DMS 273 treated with DMSO at 0.1 percent for 48 hours (cell line): ENCODE results near the gene ITGB1.
"Not testable (repeated sequence)": the region's sequence is repeated elsewhere in the genome, so short reads cannot be mapped to it uniquely, and the experiment has no call there.

Source experiments
- DNase-seq: peaks from one replicate; lab custom pipeline; 2025; lab: John Stamatoyannopoulos, UW

Gene ITGB1

DNA sequence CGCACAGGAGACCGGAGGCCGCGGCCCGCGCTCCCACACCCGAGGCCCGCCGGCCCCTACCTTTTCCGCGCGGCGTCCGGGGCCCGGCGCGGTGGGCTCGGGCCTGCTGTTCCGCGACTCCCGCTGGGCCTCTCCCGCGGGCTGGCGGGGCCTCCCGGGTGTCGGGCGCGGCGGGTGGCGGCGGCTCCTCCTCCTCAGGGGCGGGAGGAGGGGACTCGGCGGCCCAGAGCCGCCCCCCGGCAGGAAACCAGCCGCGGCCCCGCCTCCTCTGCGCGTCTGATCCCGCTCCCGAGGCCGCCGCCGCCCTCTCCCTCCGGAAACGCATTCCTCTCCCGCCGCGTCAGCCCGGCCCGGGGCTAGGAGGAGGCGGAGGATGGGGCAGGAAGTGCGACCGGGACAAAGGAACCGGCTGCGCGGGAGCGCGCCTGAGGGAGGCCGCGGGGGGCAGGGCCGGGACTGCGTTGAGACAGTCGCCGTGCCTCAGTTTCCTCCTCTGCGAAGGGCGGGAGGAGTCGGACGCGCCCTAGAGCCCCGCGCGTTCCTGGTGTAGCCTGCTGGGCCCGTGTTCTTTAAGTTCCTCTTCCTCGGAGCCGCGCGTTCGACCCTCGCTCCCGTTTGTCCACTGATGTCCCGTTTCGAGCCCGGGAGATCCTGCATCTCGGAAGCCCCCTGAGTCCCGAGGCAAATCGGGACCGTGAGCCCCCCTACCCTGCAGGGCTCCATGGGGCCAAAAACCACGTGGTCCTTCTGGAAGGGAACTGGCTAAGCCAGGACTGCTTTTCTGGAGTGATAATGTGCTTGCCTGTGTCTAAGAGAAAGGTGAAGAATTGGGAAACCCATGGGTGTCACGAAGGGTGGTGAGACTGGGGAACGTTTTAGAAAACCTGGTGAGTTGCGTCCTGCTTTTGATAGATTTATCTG lies at the start of gene ITGB1:
Gene ITGB1, minus strand, starts transcription at position 146 of the 921 bp plus-strand sequence. CDS start 22,672 bp downstream, outside the sequence.
- peak; percentile 48 for DNase-seq

DNA sequence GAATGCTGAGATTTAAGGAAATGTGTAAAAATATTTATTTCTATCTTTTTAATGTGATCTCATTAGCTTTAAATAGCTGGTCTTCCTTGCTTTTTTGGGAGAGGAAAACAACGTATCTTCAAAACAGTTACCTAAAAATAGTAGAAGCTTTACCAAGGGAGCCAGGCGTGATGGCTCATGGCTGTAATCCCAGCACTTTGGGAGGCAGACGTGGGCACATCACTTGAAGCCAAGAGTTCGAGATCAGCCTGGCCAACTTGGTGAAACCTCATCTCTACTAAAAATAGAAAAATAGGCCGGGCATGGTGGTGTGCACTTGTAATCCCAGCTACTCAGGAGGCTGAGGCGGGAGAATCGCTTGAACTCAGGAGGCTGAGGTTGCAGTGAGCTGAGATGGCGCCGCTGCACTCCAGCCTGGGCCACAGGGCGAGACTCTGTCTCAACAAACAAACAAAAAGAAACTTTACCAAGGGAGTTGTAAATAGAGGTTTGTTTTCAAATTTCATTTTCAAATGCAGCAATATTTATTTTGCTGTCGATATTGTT lies 48.4 kb upstream of the ITGB1 start:
- no peak for DNase-seq

DNA sequence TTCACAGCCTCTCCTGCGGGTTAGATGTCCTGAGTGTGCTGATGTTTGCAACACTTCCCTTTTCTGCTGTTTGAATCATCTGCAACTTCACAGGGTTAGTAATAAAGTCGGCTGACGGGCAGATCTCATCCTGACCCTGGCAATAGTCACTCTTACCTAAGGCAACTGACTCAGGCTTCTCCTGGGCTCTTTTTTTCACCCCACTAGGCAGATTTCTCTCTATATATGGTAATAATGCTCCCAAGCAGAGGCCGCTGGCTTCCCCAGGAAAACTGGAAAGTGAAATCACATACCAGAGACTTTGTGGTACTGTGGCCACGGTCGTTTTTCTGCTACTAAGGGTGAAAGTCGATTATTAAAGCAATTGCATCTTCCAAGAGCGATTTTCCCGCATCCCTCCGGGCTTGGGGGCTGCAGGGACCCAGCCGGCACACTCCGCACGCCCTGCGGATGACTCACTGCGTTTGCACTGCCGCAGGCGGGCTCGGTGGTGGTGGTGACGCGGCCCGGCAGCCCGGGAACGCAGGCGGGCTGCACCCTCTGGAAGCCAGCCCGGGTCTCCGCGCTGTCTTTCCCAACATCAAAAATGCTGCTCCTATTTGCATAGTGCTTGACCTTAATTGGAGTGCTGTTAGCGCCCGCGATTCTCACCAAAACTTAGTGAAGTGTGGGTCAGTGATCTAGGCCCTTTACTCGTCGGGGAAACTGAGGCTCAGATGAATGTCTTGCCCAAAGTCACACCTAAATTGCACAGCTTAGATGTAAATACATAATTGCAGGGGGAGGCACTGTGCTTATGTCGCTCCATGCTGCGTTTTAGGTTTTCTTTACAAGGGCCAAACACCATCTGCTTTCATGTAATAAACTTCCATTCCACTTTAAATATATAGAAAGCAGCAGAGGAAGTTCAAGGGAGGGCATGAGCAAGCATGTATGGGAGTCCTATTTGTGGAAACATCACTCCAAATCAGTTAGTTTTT lies 47.6 kb upstream of the ITGB1 start:
- peak; percentile 72 for DNase-seq

DNA sequence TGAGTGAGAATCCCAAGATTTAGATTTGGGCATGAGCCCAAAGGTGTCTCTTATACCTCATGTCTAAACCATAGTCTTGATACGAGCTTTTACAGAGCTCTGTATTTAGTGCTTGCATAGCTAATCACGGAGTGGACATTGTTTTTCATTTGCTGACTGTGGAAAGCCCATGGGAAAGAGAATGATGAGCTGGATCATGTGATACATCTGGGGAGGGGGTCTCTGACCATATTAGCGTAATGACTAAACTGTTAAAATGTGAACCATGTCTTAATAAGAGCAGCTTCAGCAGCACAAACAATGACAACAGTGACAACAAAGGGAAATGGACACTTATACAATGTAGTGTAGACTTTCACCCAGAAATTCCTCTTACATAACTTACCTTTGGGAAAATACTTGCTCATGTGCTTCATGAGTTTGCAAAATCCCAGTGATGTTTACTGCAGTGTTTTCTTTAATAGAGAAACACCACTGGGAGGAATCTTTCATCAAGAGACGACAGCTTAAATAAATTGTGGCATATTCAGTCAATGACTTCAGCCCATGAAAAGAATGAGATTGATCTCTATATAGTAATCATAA lies 44.0 kb upstream of the ITGB1 start:
- no peak for DNase-seq

DNA sequence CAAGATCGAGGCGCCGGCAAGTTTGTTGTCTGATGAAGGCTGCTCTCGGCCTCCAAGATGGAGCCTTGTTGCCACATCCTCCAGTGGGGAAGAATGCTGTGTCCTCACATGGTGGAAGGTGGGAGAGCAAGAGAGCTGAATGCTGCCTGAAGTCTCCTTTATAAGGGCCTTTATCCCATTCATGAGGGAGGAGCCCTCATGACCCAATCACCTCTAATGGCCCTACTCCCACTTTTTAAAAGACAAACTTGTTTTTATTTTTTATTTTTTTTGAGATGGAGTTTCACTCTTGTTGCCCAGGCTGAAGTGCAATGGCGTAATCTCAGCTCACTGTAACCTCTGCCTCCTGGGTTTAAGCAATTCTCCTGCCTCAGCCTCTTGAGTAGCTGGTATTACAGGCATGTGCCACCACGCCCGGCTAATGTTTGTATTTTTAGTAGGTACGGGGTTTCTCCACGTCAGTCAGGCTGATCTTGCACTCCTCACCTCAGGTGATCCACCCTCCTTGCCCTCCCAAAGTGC lies 40.1 kb upstream of the ITGB1 start:
- DNase-seq, result not testable (repeated sequence)

DNA sequence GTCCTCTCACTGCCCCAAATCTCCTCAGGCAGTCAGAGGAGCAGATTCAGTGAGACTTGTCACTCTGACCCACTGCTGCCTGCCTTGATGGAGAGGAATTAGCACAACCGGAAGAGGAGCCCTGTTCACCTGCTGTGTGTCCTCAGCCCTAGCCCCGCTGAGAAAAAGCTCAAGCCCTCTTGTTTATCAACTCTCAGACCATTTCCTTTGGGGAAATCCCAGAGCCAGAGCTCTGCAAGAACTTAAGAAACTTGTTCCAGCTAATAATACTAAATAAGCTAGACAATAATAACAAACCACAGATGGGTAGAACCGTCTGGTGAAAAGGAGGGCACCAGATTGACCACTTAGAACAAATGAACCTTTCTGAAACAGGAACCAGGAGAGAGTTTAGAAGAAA lies 37.7 kb upstream of the ITGB1 start:
- no peak for DNase-seq

DNA sequence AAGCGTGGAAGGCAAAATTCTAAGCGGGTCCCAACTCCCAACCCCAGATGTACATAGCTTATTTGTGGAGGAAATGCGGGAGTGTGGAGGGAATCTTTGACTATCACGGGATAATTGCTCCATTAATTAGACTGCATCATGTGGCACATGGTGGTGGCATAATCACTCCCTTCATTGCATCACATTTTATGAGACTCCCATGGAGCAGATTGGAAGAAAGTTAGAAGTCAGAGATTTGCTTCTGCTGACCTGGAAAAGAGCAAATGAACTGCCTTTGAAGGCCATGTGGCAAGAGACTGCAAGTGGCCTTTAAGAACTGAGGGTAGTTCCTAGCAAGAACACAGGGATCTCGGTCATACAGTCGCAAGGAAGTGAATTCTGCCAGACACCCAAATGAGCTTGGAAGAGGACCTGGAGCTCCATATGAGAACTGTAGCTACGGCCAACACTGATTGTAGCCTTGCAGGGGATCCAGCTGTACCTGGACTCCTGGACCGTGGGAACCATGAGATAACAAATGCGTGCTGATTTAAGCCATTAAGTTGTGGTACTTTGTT lies 37.1 kb upstream of the ITGB1 start:
- DNase-seq, result no peak

GRCh38 chr10:32994632-32995031 lies 36.6 kb upstream of the ITGB1 start:
- not testable (repeated sequence) for DNase-seq

DNA sequence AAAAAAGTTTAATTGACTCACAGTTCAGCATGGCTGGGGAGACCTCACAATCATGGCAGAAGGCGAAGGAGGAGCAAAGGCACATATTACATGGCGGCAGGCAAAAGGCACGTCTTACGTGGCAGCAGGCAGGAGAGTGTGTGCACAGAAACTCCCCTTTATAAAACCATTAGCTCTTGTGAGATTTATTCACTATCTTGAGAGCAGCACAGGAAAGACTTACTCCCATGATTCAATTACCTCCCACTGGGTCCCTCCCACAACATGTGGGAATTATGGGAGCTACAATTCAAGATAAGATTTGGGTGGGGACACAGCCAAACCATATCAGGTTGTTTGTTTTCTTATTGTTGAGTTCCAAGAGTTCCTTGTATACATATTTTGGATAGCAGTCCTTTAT lies 34.3 kb upstream of the ITGB1 start:
- not testable (repeated sequence) for DNase-seq

DNA sequence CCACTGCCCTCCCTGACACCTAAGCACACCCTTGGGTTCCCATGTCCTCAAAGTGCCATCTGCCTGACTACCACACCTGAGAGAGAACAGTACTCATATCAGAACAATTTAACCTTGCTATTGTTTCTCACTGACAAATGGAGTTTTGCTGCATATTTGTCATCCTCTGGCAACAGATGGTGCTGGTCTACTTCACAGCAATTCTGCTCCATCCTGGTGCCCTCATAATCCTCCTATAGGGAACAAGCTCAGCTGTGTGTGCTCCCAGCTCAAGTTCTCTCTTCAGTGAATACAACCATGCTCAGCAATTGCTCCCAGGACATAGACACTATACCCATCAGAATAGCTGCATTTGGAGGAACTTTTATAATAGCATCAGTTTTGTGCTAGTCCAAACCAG lies 32.8 kb upstream of the ITGB1 start:
- no peak for DNase-seq

GRCh38 chr10:32988604-32989003 lies 30.6 kb upstream of the ITGB1 start:
- DNase-seq, result no peak

DNA sequence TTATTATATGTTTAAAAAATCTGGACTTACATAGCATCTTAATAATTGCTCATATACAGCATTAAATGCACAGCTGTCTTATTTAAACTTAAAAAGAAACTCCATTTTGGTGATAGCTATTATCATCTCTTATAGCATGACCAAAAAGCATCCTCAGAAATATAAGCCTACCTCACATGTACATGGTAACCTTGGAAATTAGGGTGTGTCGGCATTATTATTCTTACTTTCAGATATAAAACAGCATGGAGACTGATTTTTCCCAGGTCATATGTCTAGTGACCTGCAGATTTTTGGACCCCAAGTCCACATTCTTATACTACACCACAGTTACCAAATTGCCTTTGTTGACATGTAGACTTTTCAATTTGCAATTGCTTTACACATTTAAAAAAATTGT lies 29.1 kb upstream of the ITGB1 start:
- no peak for DNase-seq

GRCh38 chr10:32985775-32986350 lies 27.8 kb upstream of the ITGB1 start:
- DNase-seq, result no peak

DNA sequence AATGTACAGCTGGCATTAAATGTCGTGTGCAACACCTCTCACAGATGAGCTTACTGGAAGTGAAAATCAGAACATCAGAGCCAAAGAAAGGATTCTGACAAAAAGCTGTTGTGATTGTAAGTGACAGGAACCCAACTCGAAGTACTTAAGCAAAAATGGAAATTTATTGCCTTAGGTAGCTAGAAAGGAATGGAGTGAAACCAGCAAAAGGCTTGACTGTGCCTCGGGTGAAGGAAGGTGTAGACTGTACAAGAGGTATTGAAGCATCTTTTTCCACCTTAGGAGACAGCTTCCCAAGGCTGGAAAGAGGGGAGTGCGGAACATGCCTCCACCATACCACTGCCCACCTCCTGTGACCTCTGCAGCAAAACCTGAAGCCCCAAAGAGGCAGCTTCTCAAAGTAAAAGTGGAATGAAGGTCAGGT lies 27.3 kb upstream of the ITGB1 start:
- no peak for DNase-seq

- DNase-seq, result no peak
These were observed 26.1 kb upstream of the ITGB1 start for GRCh38 chr10:32984003-32984600.

GRCh38 chr10:32982911-32983909 lies 25.2 kb upstream of the ITGB1 start:
- DNase-seq, result no peak

DNA sequence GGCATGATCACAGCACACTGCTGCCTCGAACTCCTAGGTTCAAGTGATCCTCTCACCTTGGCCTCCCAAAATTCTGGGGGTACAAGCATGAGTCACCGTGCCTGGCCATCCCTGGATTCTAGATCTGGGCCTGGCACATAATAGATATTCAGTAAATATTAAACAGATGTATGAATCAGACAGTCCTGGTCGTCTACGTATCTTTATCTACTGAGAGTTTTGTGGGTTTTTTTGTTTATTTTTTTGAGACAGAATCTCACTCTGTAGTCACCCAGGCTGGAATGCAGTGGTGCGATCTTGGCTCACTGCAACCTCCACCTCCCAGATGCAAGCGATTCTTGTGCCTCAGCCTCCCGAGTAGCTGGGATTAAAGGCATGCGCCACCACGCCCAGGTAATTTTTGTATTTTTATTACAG lies 24.3 kb upstream of the ITGB1 start:
- DNase-seq, result no peak

DNA sequence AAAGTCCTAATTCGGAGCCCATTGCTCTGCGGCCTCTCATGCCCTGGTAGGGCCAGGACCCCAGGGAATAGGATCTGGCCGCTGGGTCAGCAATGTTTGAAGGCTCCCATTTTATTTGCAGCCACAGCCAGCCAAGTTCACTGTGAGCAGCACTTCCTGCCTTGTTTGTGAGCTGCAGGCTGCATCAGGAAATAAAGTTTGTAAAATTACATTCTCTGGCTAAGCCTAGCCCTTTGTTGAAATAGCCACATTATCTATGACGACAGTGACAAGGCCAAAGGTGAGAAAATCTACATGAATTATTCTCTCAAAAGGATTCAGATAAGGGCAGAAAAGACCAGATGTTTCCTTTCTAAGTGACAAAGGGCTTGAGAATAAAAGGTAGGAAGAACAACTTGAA lies 23.7 kb upstream of the ITGB1 start:
- DNase-seq, result no peak
